Measurements from ENCODE around the gene MOGAT3. TPM values are rescaled to one million over a fixed set of nuclear protein-coding genes. Genes with fewer than 3 reads are reported as not detected.

Gene MOGAT3
- total and polyA plus RNA-seq, 2 experiments from 2014 or later: 0.44 TPM; not detected in 1

- TF ChIP-seq REST (IDR thresholded peaks at IDR 0.05; ENCODE audit: unreplicated experiment): no peak
- TF ChIP-seq ETS1 (IDR thresholded peaks at IDR 0.05): no peak
These were observed 43.0 kb upstream of the MOGAT3 start (continued) for GRCh38 chr7:101243646-101244374.

GRCh38 chr7:101241443-101242349, 40.9 kb upstream of the MOGAT3 start:
- H3K4me2 ChIP-seq: no peak overlapping the region
- peaks cover 36% of the 10 kb centered on the region for H3K4me1 ChIP-seq (ENCODE audit: insufficient read depth)
- no peaks in the 10 kb centered on the region for H3K36me3 ChIP-seq (ENCODE audit: insufficient read depth)
- no peak overlapping the region for H2AFZ ChIP-seq
- no peak overlapping the region for H3K4me3 ChIP-seq
- Mint-ChIP-seq H3K9me3 (no peaks in the 10 kb centered on the region), H3K27me3 (ENCODE audit: insufficient read depth, low read depth, poor library complexity) (peaks cover 26% of the 10 kb centered on the region), H3K4me1 (peaks cover 29% of the 10 kb centered on the region), H3K27ac (no peak overlapping the region; the same call in 1 of the 2 replicates), H3K36me3 (ENCODE audit: low read depth) (peaks cover 25% of the 10 kb centered on the region), H3K4me3 (no peak overlapping the region)
- no peak for ATAC-seq
- H3K27me3 ChIP-seq (ENCODE audit: insufficient read depth): no peaks in the 10 kb centered on the region
- peaks cover 26% of the 10 kb centered on the region for H3K79me2 ChIP-seq (replicated peaks; ENCODE audit: insufficient read depth)
- H3K27ac ChIP-seq (ENCODE audit: low read depth): peak overlapping the region; percentile 50; the same call in 1 of the 2 replicates
- peaks cover 33% of the 10 kb centered on the region for H3F3A ChIP-seq (replicated peaks; ENCODE audit: low read depth)
- H3K9me2 ChIP-seq (ENCODE audit: insufficient read depth): no peaks in the 10 kb centered on the region
- H4K20me1 ChIP-seq (replicated peaks; ENCODE audit: insufficient read depth): peaks cover 6% of the 10 kb centered on the region
- DNase-seq (ENCODE audit: low spot score): no peak
- no peak for TF ChIP-seq NANOG (IDR thresholded peaks at IDR 0.05; ENCODE audit: borderline replicate concordance)
- TF ChIP-seq EZH2phosphoT487 (IDR thresholded peaks at IDR 0.05; ENCODE audit: unreplicated experiment): no peak
- TF ChIP-seq ZNF331 (CRISPR knock-in tag; IDR thresholded peaks at IDR 0.05; ENCODE audit: low read depth): no peak
- TF ChIP-seq EZH2 (IDR thresholded peaks at IDR 0.05; ENCODE audit: low read depth, unreplicated experiment): no peak
- no peak for TF ChIP-seq ZNF114 (CRISPR knock-in tag; IDR thresholded peaks at IDR 0.05)
- TF ChIP-seq ETS1 (IDR thresholded peaks at IDR 0.05): no peak
- TF ChIP-seq STAT1 (IDR thresholded peaks at IDR 0.05; ENCODE audit: unreplicated experiment): no peak
- TF ChIP-seq ZNF462 (CRISPR knock-in tag; IDR thresholded peaks at IDR 0.05): no peak
- no peak for TF ChIP-seq CREB1 (CRISPR knock-in tag; IDR thresholded peaks at IDR 0.05; ENCODE audit: low read depth)
